SU-DHL-6 (cell line): ENCODE results near the gene FAM3A.

ENCODE experiments used
- H2AFZ ChIP-seq: fragments of 200-600 bp; sonication (generic); 2 replicates; pipeline ENCODE4 v1.6.1; 2014; ENCODE audit warnings: low read depth, mild to moderate bottlenecking, moderate library complexity, mixed read lengths, antibody characterized with exemption, low read length; ENCODE audit not compliant: severe bottlenecking
- H3F3A ChIP-seq: fragments of 200-600 bp; shearing (Covaris generic); 2 replicates; pipeline ENCODE4 v1.6.0; 2016; ENCODE audit warnings: antibody characterized with exemption, mild to moderate bottlenecking; ENCODE audit not compliant: insufficient read depth
- H3K27ac ChIP-seq: fragments of 200-600 bp; sonication (generic); 2 replicates; pipeline ENCODE4 v1.5.1; 2016; ENCODE audit warnings: low read depth, mild to moderate bottlenecking, low read length, moderate library complexity, mixed read lengths
- H3K27me3 ChIP-seq: fragments of 200-600 bp; sonication (generic), shearing (Covaris generic); 2 replicates; pipeline ENCODE4 v1.6.0; 2014; ENCODE audit warnings: mild to moderate bottlenecking, low read length
- H3K36me3 ChIP-seq: fragments of 200-600 bp; sonication (generic); 2 replicates; pipeline ENCODE4 v1.6.1; 2014; ENCODE audit warnings: mild to moderate bottlenecking, low read length, mixed read lengths
- H3K4me2 ChIP-seq: fragments of 300-600, 200-600 bp; shearing (Covaris generic), sonication (generic); 2 replicates; pipeline ENCODE4 v1.6.0; 2014; ENCODE audit warnings: low read length, low read depth, mild to moderate bottlenecking; ENCODE audit not compliant: poor library complexity, severe bottlenecking
- H3K4me3 ChIP-seq: fragments of 200-600 bp; sonication (generic); 2 replicates; pipeline ENCODE4 v1.5.1; 2014; ENCODE audit warnings: antibody characterized with exemption, low read length, mild to moderate bottlenecking, mixed read lengths; ENCODE audit not compliant: insufficient read depth, poor library complexity, severe bottlenecking
- H3K79me2 ChIP-seq: fragments of 200-600 bp; sonication (generic); 2 replicates; pipeline ENCODE4 v1.6.1; 2014; ENCODE audit warnings: mild to moderate bottlenecking, low read length, moderate library complexity; ENCODE audit not compliant: insufficient read depth
- H3K9ac ChIP-seq: fragments of 200-600 bp; sonication (generic); 2 replicates; pipeline ENCODE4 v1.7.0; 2014; ENCODE audit warnings: mild to moderate bottlenecking, low read length
- H3K9me2 ChIP-seq: fragments of 200-600 bp; sonication (generic); replicated peaks from 2 replicates; pipeline ENCODE4 v1.6.1; 2014; ENCODE audit warnings: low read length; ENCODE audit not compliant: insufficient read depth
- H3K9me3 ChIP-seq: fragments of 200-600 bp; sonication (generic); 2 replicates; pipeline ENCODE4 v1.6.1; 2014; ENCODE audit warnings: low read length, mixed read lengths; ENCODE audit not compliant: insufficient read depth
- H4K20me1 ChIP-seq: fragments of 200-600 bp; sonication (generic); 2 replicates; pipeline ENCODE4 v1.6.1; 2014; ENCODE audit warnings: low read depth, mild to moderate bottlenecking, antibody characterized with exemption, low read length, moderate library complexity, mixed read lengths
- EZH2phosphoT487 ChIP-seq: fragments of 200-600 bp; sonication (generic), shearing (Covaris generic); conservative IDR thresholded peaks from 2 replicates; pipeline ENCODE4 v1.6.1; 2018; ENCODE audit warnings: mild to moderate bottlenecking, antibody characterized with exemption, low read length, moderate library complexity, mixed read lengths
- TF ChIP-seq, protein P1 (sequence below): fragments of 200-600 bp; sonication (generic); IDR thresholded peaks from one replicate; pipeline ENCODE4 v1.5.1; 2017; ENCODE audit warnings: antibody characterized with exemption, mild to moderate bottlenecking, low read length, moderate library complexity; ENCODE audit not compliant: insufficient read depth, poor library complexity, severe bottlenecking

FAM3A gene

DNA sequence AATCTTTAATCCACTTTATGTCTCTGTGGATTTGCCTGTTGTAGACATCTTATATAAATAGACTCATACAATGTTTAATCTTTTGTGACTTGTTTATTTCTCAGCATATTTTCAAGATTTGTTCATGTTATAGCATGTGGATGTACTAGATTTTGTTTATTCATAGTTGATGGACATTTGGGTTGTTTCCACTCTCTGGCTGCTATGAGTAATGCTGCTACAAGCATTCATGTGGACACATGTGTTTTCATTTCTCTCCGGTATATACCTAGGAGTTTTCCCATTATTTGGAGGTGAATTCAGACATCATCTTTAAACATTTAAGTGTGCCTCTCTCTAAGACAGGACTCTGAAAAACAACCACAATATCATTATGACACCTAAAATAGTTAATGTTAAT is 33.7 kb upstream of the FAM3A start:
- peak overlapping the region; percentile 33 for H3K4me2 ChIP-seq
- H3K79me2 ChIP-seq, result peaks cover 43% of the 10 kb centered on the region
- no peak for TF ChIP-seq EZH2phosphoT487
- TF ChIP-seq, protein P1, sequence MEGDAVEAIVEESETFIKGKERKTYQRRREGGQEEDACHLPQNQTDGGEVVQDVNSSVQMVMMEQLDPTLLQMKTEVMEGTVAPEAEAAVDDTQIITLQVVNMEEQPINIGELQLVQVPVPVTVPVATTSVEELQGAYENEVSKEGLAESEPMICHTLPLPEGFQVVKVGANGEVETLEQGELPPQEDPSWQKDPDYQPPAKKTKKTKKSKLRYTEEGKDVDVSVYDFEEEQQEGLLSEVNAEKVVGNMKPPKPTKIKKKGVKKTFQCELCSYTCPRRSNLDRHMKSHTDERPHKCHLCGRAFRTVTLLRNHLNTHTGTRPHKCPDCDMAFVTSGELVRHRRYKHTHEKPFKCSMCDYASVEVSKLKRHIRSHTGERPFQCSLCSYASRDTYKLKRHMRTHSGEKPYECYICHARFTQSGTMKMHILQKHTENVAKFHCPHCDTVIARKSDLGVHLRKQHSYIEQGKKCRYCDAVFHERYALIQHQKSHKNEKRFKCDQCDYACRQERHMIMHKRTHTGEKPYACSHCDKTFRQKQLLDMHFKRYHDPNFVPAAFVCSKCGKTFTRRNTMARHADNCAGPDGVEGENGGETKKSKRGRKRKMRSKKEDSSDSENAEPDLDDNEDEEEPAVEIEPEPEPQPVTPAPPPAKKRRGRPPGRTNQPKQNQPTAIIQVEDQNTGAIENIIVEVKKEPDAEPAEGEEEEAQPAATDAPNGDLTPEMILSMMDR, result no peak
- no peaks in the 10 kb centered on the region for H3K9me2 ChIP-seq
- H3K9me3 ChIP-seq, result no peaks in the 10 kb centered on the region
- no peak overlapping the region for H3K4me3 ChIP-seq
- H2AFZ ChIP-seq, result no peak overlapping the region
- no peak overlapping the region for H3K27ac ChIP-seq
- peaks cover 8% of the 10 kb centered on the region; the same call in 1 of the 2 replicates for H3F3A ChIP-seq
- no peaks in the 10 kb centered on the region for H4K20me1 ChIP-seq
- H3K27me3 ChIP-seq, result no peaks in the 10 kb centered on the region
- H3K36me3 ChIP-seq, result no peaks in the 10 kb centered on the region
- 0 out of 2 replicates have a peak overlapping the region, but pooled peaks have one; percentile 2 for H3K9ac ChIP-seq

DNA sequence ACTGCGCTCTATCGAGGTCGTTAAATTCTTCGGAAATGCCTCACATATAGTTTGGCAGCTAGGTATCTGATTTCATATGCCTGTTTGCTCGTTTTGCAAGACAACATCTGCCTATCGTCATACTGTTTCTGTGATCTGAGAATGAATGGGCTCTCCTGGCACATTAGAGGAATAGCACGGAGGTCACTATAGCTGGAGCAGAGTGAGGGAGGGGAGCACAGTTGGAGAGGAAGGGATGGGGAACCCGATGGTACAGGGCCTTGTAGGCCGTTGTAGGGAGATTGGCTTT is 31.9 kb upstream of the FAM3A start:
- peaks cover 8% of the 10 kb centered on the region; the same call in 1 of the 2 replicates for H3F3A ChIP-seq
- H4K20me1 ChIP-seq, result no peaks in the 10 kb centered on the region
- peak overlapping the region; percentile 91 for H3K4me2 ChIP-seq
- H3K27ac ChIP-seq, result peak overlapping the region; percentile 98
- TF ChIP-seq EZH2phosphoT487, result no peak
- TF ChIP-seq, protein P1, result no peak
- no peaks in the 10 kb centered on the region for H3K9me3 ChIP-seq
- no peak overlapping the region for H2AFZ ChIP-seq
- H3K9me2 ChIP-seq, result no peaks in the 10 kb centered on the region
- peak overlapping the region; percentile 98 for H3K9ac ChIP-seq
- H3K4me3 ChIP-seq, result peak overlapping the region; percentile 95
- no peaks in the 10 kb centered on the region for H3K36me3 ChIP-seq
- no peaks in the 10 kb centered on the region for H3K27me3 ChIP-seq
- H3K79me2 ChIP-seq, result peaks cover 43% of the 10 kb centered on the region

DNA sequence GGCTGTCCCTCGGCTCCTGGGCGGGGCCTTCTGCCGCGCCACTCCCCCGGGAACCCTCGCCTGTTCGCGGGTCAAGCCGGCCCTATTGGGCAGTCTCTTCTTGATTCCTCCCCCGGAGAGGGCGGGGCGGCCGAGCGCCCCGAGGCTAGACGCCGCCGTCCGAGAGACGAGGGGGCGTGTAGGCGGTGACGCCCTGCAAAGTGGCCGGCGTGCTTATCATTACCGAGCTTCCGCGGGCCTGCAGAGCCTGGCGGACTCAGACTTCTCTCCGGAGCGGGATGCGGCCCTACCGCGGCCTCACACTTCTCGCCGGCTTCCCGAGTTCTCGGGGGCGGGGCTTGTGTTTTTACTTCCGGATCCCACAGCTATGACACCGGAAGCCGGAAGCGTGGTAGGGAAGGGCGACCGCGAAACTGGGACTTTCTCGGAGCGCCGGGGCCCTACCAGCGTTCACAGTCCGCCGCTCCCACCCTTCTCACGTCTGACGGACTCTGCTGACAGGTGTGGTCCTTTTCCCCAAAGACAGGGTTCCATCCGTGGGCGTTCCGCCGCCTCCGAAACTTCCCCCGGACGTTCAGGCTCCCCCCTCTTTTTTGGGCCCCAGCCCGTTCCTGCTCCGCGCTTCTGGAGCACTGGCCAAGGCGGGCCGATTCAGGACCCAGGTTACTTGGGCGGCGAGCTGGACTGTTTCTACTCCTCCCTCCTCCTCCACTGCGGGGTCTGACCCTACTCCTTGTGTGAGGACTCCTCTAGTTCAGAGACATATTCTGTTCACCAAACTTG is 31.4 kb upstream of the FAM3A start, which contains the start of gene IKBKG:
Gene IKBKG (plus strand): TSS at position 376 of the 783 bp plus-strand sequence. CDS start 4,383 bp downstream, outside the sequence.
- Histone ChIP-seq H3K9ac (peak within 1 kb of the TSS; percentile 98), H3F3A (peaks cover 8% of the 10 kb centered on the region; the same call in 1 of the 2 replicates), H3K27ac (peak within 1 kb of the TSS; percentile 98), H3K79me2 (peaks cover 43% of the 10 kb centered on the region), H3K27me3 (no peaks in the 10 kb centered on the region), H3K36me3 (no peaks in the 10 kb centered on the region), H4K20me1 (no peaks in the 10 kb centered on the region), H3K9me2 (no peaks in the 10 kb centered on the region), H3K4me2 (peak within 1 kb of the TSS; percentile 91), H2AFZ (peak within 1 kb of the TSS; percentile 48), H3K4me3 (peak within 1 kb of the TSS; percentile 95), H3K9me3 (no peaks in the 10 kb centered on the region)
- no peak for TF ChIP-seq EZH2phosphoT487
- TF ChIP-seq, protein P1, result no peak
